Small intestine (tissue), 7 donors: ENCODE measurements around the gene CDCA4. TPM values are rescaled to one million over a fixed set of nuclear protein-coding genes. Genes with fewer than 3 reads are reported as not detected.

Experiments
- DNase-seq, 2 donors: peaks; one replicate each; pipeline versions ENCODE4 v3.0.0 to v3.0.0-alpha.2; 2013
- FAIRE-seq: peaks from 2 replicates; lab custom pipeline; 2012; peaks lifted over from hg19 to GRCh38; lab: Jason Lieb, UNC
- H3K27ac ChIP-seq, 3 donors: one replicate each; pipeline ENCODE4 v1.5.1; 2013; ENCODE audit warnings: low read length in 2 of 3, mild to moderate bottlenecking in 2 of 3, control low read depth in 1 of 3, inconsistent platforms in 1 of 3, low read depth in 1 of 3, moderate library complexity in 1 of 3
- H3K27me3 ChIP-seq, 3 donors: one replicate each; pipeline ENCODE4 v1.6.1; 2013; ENCODE audit warnings: low read length in 3 of 3, inconsistent platforms in 1 of 3; ENCODE audit not compliant: control insufficient read depth in 3 of 3, insufficient read depth in 3 of 3
- H3K36me3 ChIP-seq, 3 donors: one replicate each; pipeline ENCODE4 v1.6.1; 2013; ENCODE audit warnings: low read length in 3 of 3, inconsistent platforms in 1 of 3, low read depth in 1 of 3, mild to moderate bottlenecking in 1 of 3, moderate library complexity in 1 of 3; ENCODE audit not compliant: control insufficient read depth in 3 of 3, insufficient read depth in 2 of 3
- H3K4me1 ChIP-seq, 3 donors: one replicate each; pipeline ENCODE4 v1.6.1; 2013; ENCODE audit warnings: low read length in 2 of 3, inconsistent platforms in 1 of 3, low read depth in 1 of 3, mild to moderate bottlenecking in 1 of 3, moderate library complexity in 1 of 3; ENCODE audit not compliant: control insufficient read depth in 3 of 3, insufficient read depth in 2 of 3
- H3K4me3 ChIP-seq, 3 donors: one replicate each; pipeline ENCODE4 v1.5.1; 2013; ENCODE audit warnings: low read length in 3 of 3, control low read depth in 1 of 3, inconsistent platforms in 1 of 3, low read depth in 1 of 3, mild to moderate bottlenecking in 1 of 3, moderate library complexity in 1 of 3
- H3K9me3 ChIP-seq, 2 donors: one replicate each; pipeline ENCODE4 v1.6.1; 2013; ENCODE audit warnings: low read depth in 1 of 2, low read length in 1 of 2; ENCODE audit not compliant: control insufficient read depth in 2 of 2, insufficient read depth in 1 of 2
- WGBS, 3 donors: extraction: QIAGEN DNeasy Blood & Tissue Kit; methylation state at CpG; one replicate each; pipeline ENCODE4 v1.1.7; 2013; 5-methylcytosine and 5-hydroxymethylcytosine counted together
- polyA plus RNA-seq, 4 donors: library from polyadenylated mRNA; stranded (reverse) in 3 of 4; unstranded in 1 of 4; fragments of 200-250 nt in 3 of 4; fragments of 120-200 nt in 1 of 4; gene quantifications; one replicate each; pipeline versions ENCODE4 v1.2.1 to v1.2.3, GENCODE V29; 2013
- donor health status: healthy with polysubstance abuse.
- donor health status: control.
- donor health status: control.
- donor health status: Bipolar disorder and iron deficiency.
- donor health status: healthy.

The CDCA4 gene
- polyA plus RNA-seq, 4 donors = 2.7 to 11.3 (median 6.9) TPM

- no peak for FAIRE-seq
- Histone ChIP-seq H3K9me3 (no peaks in the 10 kb centered on the region), H3K4me3 (no peak overlapping the region), H3K4me1 (peaks cover under 1 to 64% (median 5%) of the 10 kb centered on the region in 3 donors), H3K27me3 (peaks cover 4 to 37% (median 4%) of the 10 kb centered on the region in 3 donors), H3K36me3 (no peaks in the 10 kb centered on the region), H3K27ac (peak overlapping the region in 2 of 3 donors; percentile 2 to 82)
- DNase-seq = peak; percentile 85 to 91
- WGBS, 3 donors = 23 to 58% (median 46%) methylated on average over 27 to 28 of the region's 28 CpGs
Measured at GRCh38 chr14:104972301-104973134, 48.4 kb downstream of the CDCA4 start.

- no peak for FAIRE-seq
- H3K4me1 ChIP-seq = peaks cover 0 to 63% (median 5%) of the 10 kb centered on the region in 3 donors
- no peak overlapping the region for H3K27ac ChIP-seq
- no peaks in the 10 kb centered on the region for H3K9me3 ChIP-seq
- peaks cover 0 to 37% (median 4%) of the 10 kb centered on the region in 3 donors for H3K27me3 ChIP-seq
- no peak overlapping the region for H3K4me3 ChIP-seq
- no peaks in the 10 kb centered on the region for H3K36me3 ChIP-seq
- DNase-seq = no peak
- WGBS, 3 donors = 68 to 85% (median 77%) methylated on average over 12 of the region's 12 CpGs
Measured at GRCh38 chr14:104971447-104972240, 49.2 kb downstream of the CDCA4 start.

- Histone ChIP-seq H3K4me1 (peaks cover 0 to 51% (median 5%) of the 10 kb centered on the region in 3 donors), H3K4me3 (no peak overlapping the region), H3K36me3 (no peaks in the 10 kb centered on the region), H3K9me3 (no peaks in the 10 kb centered on the region), H3K27me3 (peaks cover 0 to 35% (median 4%) of the 10 kb centered on the region in 3 donors), H3K27ac (no peak overlapping the region)
- no peak for FAIRE-seq
- DNase-seq = no peak
- WGBS, 3 donors = 75 to 84% (median 79%) methylated on average over 17 to 19 of the region's 19 CpGs
Measured at GRCh38 chr14:104970231-104971068, 50.4 kb downstream of the CDCA4 start.

- Histone ChIP-seq H3K4me1 (peaks cover 0 to 50% (median 5%) of the 10 kb centered on the region in 3 donors), H3K27ac (no peak overlapping the region), H3K36me3 (no peaks in the 10 kb centered on the region), H3K4me3 (no peak overlapping the region), H3K27me3 (peaks cover 0 to 35% (median 4%) of the 10 kb centered on the region in 3 donors), H3K9me3 (no peaks in the 10 kb centered on the region)
- DNase-seq (no peak), FAIRE-seq (no peak)
- WGBS, 3 donors = 86 to 91% (median 86%) methylated on average over 10 of the region's 10 CpGs
Measured at GRCh38 chr14:104969741-104970230, 51.1 kb downstream of the CDCA4 start.

GRCh38 chr14:104968541-104969401 is 52.1 kb downstream of the CDCA4 start:
- H3K27ac ChIP-seq = no peak overlapping the region
- peak overlapping the region in 1 of 3 donors; percentile 18 for H3K4me3 ChIP-seq
- FAIRE-seq (no peak), DNase-seq (peak in 1 of 2 donors; percentile 63)
- WGBS, 3 donors = 28 to 48% (median 36%) methylated on average over 21 of the region's 21 CpGs
- H3K36me3 ChIP-seq = no peaks in the 10 kb centered on the region
- H3K4me1 ChIP-seq = peaks cover 0 to 44% (median 5%) of the 10 kb centered on the region in 3 donors
- no peaks in the 10 kb centered on the region for H3K9me3 ChIP-seq
- H3K27me3 ChIP-seq = peaks cover 0 to 35% (median 4%) of the 10 kb centered on the region in 3 donors

GRCh38 chr14:104968153-104968527 is 52.7 kb downstream of the CDCA4 start:
- WGBS, 3 donors = 7 to 13% (median 11%) methylated on average over 10 to 12 of the region's 12 CpGs
- peak overlapping the region in 1 of 3 donors; percentile 18 for H3K4me3 ChIP-seq
- FAIRE-seq = no peak

More at GRCh38 chr14:104968153-104968527, 52.7 kb downstream of the CDCA4 start:
- no peaks in the 10 kb centered on the region for H3K36me3 ChIP-seq
- no peak overlapping the region for H3K27ac ChIP-seq
- no peaks in the 10 kb centered on the region for H3K9me3 ChIP-seq
- DNase-seq = peak in 1 of 2 donors; percentile 56
- peaks cover 0 to 32% (median 4%) of the 10 kb centered on the region in 3 donors for H3K27me3 ChIP-seq
- H3K4me1 ChIP-seq = peaks cover 0 to 38% (median 5%) of the 10 kb centered on the region in 3 donors
